Suprapubic skin (tissue), 4 donors: ENCODE data around the gene CELSR2.

Experiments used
- CTCF ChIP-seq, 2 donors: fragments of 200-600 bp in 1 of 2; fragments of 450-650 bp in 1 of 2; sonication (generic) in 1 of 2; IDR thresholded peaks; one replicate each; pipeline ENCODE4 v1.5.1; 2016 to 2019; ENCODE audit warnings: antibody characterized with exemption in 2 of 2, mild to moderate bottlenecking in 1 of 2, moderate library complexity in 1 of 2
- EP300 ChIP-seq: sonication (generic); formaldehyde crosslinking; IDR thresholded peaks from one replicate; pipeline ENCODE4 v1.6.1; 2017; ENCODE audit warnings: antibody characterized with exemption
- POLR2AphosphoS5 ChIP-seq, 3 donors: sonication (generic); formaldehyde crosslinking; IDR thresholded peaks; one replicate each; pipeline ENCODE4 v1.6.1; 2017; ENCODE audit warnings: antibody characterized with exemption in 3 of 3

GRCh38 chr1:109282497-109282951 is 33.2 kb downstream of the CELSR2 start:
- TF ChIP-seq CTCF (IDR thresholded peaks at IDR 0.05), result no peak
- TF ChIP-seq EP300, result no peak
- no peak for TF ChIP-seq POLR2AphosphoS5 (IDR thresholded peaks at IDR 0.05)
